Keratinocyte (primary cell): Measurements from ENCODE around the gene DEPDC1B.

ENCODE experiments used
- EZH2 ChIP-seq: IDR thresholded peaks from one replicate; pipeline ENCODE4 v1.6.1; 2012; ENCODE audit warnings: inconsistent platforms, mild to moderate bottlenecking, low read length, moderate library complexity
- TF ChIP-seq, protein P1 (sequence below), 3 experiments: IDR thresholded peaks in 1 of 3; conservative IDR thresholded peaks in 1 of 3; optimal IDR thresholded peaks in 1 of 3; 2 replicates in 2 of 3; 3 replicates in 1 of 3; pipeline versions ENCODE3 to v1.5.1; 2011; ENCODE audit warnings: low read length in 3 of 3, mild to moderate bottlenecking in 3 of 3, moderate library complexity in 2 of 3, control low read depth in 1 of 3, inconsistent platforms in 1 of 3; ENCODE audit not compliant: insufficient read depth in 2 of 3; ENCODE audit errors: extremely low read depth in 1 of 3

DNA sequence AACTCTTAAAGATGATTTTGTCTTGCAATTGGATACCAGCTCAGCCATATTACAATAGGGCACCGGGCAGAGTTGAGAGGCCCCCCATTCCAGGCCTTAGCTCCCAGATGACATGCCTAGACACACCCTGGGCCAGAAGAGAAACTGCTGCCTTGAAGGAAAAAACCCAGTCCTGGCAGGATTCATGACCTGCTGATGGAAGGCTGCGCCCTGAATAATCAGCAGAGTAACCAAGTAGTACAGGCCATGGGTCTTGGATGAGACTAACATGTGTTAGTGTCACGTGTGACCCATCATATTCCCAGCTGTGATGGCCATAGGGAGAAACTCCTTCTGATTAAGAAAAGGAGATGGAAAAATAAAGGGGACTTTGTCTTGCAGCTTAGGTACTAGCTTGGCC lies 39.0 kb upstream of the DEPDC1B start:
- TF ChIP-seq, protein P1, sequence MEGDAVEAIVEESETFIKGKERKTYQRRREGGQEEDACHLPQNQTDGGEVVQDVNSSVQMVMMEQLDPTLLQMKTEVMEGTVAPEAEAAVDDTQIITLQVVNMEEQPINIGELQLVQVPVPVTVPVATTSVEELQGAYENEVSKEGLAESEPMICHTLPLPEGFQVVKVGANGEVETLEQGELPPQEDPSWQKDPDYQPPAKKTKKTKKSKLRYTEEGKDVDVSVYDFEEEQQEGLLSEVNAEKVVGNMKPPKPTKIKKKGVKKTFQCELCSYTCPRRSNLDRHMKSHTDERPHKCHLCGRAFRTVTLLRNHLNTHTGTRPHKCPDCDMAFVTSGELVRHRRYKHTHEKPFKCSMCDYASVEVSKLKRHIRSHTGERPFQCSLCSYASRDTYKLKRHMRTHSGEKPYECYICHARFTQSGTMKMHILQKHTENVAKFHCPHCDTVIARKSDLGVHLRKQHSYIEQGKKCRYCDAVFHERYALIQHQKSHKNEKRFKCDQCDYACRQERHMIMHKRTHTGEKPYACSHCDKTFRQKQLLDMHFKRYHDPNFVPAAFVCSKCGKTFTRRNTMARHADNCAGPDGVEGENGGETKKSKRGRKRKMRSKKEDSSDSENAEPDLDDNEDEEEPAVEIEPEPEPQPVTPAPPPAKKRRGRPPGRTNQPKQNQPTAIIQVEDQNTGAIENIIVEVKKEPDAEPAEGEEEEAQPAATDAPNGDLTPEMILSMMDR (optimal IDR thresholded peaks at IDR 0.05 in 1 of 3, IDR thresholded peaks at IDR 0.05 in 1 of 3, conservative IDR thresholded peaks at IDR 0.05 in 1 of 3; ENCODE audit: extremely low read depth in 1 of 3, insufficient read depth in 2 of 3, low read length in 3 of 3): no peak
- TF ChIP-seq EZH2: no peak
